GM12878 (cell line): ENCODE data around the gene FUNDC1. TPM values are rescaled to one million over a fixed set of nuclear protein-coding genes. Genes with fewer than 3 reads are reported as not detected.

ENCODE experiments used
- ATAC-seq: fragments of 200-7000 bp; cut with Tn5 transposase; 3 replicates; pipeline ENCODE4 v1.9.1; 2020; ENCODE audit warnings: mild to moderate bottlenecking, moderate library complexity
- BruUV-seq: library from RNA; stranded (reverse); fragments of 400-500 nt; replicated peaks from 2 replicates; lab custom pipeline; 2021; lab: Mats Ljungman, UMichigan
- CTCF ChIA-PET: fragments of 300-600 bp; sonication (Branson Sonifier 250); formaldehyde crosslinking; extraction: SDS; loops from one replicate; lab custom pipeline; 2021; ENCODE audit warnings: inconsistent platforms; lab: Yijun Ruan, JAX
- POLR2A ChIA-PET: fragments of 350-600 bp; formaldehyde crosslinking; extraction: SDS; loops from one replicate; lab custom pipeline; 2021; ENCODE audit warnings: inconsistent platforms; lab: Charles Lee
- RAD21 ChIA-PET: fragments of 300-600 bp; sonication (Branson Sonifier 250); formaldehyde crosslinking; loops from one replicate; lab custom pipeline; 2023; ENCODE audit warnings: antibody characterized with exemption; ENCODE audit not compliant: unreplicated experiment; lab: Charles Lee
- SMC1A ChIA-PET: fragments of 300-600 bp; sonication (Branson Sonifier 250); formaldehyde crosslinking; loops from one replicate; lab custom pipeline; 2023; ENCODE audit not compliant: unreplicated experiment, uncharacterized antibody; lab: Charles Lee
- DNase-seq: peaks from one replicate; pipeline ENCODE4 v3.0.0-alpha.2; 2011; ENCODE audit warnings: low read depth, low spot score
- FAIRE-seq: peaks from 3 replicates; lab custom pipeline; 2011; peaks lifted over from hg19 to GRCh38; lab: Jason Lieb, UNC
- H2AFZ ChIP-seq: 2 replicates; pipeline ENCODE4 v1.6.0; 2011; ENCODE audit warnings: low read depth, low read length, control low read depth; ENCODE audit not compliant: control insufficient read depth
- H3K27ac ChIP-seq: 2 replicates; pipeline ENCODE4 v1.5.1; 2011; ENCODE audit warnings: control low read depth; ENCODE audit not compliant: control insufficient read depth, insufficient read depth
- H3K27me3 ChIP-seq, 2 experiments: replicated peaks in 1 of 2; 2 replicates each; pipeline versions ENCODE4 v1.6.0 to v1.6.1; 2011; ENCODE audit warnings: low read length in 1 of 2; ENCODE audit not compliant: control insufficient read depth in 2 of 2, insufficient read depth in 2 of 2
- H3K36me3 ChIP-seq, 2 experiments: 2 replicates each; pipeline ENCODE4 v1.5.1; 2011; ENCODE audit warnings: low read length in 1 of 2; ENCODE audit not compliant: control insufficient read depth in 2 of 2, insufficient read depth in 2 of 2
- H3K4me1 ChIP-seq: 2 replicates; pipeline ENCODE4 v1.6.1; 2011; ENCODE audit warnings: mild to moderate bottlenecking, low read length, moderate library complexity, mixed read lengths; ENCODE audit not compliant: control insufficient read depth, insufficient read depth
- H3K4me2 ChIP-seq: 2 replicates; pipeline ENCODE4 v1.6.0; 2011; ENCODE audit warnings: control low read depth; ENCODE audit not compliant: control insufficient read depth, insufficient read depth
- H3K4me3 ChIP-seq: fragments of 200-600 bp; sonication (generic); 2 replicates; pipeline ENCODE4 v1.5.1; 2016
- H3K79me2 ChIP-seq: 2 replicates; pipeline ENCODE4 v1.6.0; 2011; ENCODE audit warnings: low read length; ENCODE audit not compliant: control insufficient read depth, insufficient read depth
- H3K9ac ChIP-seq: 2 replicates; pipeline ENCODE4 v1.8.0; 2011; ENCODE audit warnings: low read length, control low read depth, mixed read lengths; ENCODE audit not compliant: control insufficient read depth, insufficient read depth
- H3K9me3 ChIP-seq: replicated peaks from 3 replicates; pipeline ENCODE4 v1.5.1; 2011; ENCODE audit warnings: mild to moderate bottlenecking, low read length; ENCODE audit not compliant: control insufficient read depth, insufficient read depth
- H4K20me1 ChIP-seq: 2 replicates; pipeline ENCODE4 v1.6.0; 2011; ENCODE audit not compliant: control insufficient read depth, insufficient read depth
- CBX3 ChIP-seq: fragments of 200-600 bp; sonication (generic); IDR thresholded peaks from 2 replicates; pipeline ENCODE4 v1.6.1; 2016; ENCODE audit warnings: low read depth, borderline replicate concordance
- CREB1 ChIP-seq: IDR thresholded peaks from 2 replicates; pipeline ENCODE4 v1.6.1; 2012; ENCODE audit warnings: low read depth, mild to moderate bottlenecking, inconsistent platforms
- CREM ChIP-seq: IDR thresholded peaks from 2 replicates; pipeline ENCODE4 v1.6.1; 2014; ENCODE audit warnings: antibody characterized with exemption, low read depth
- CUX1 ChIP-seq: IDR thresholded peaks from 2 replicates; pipeline ENCODE4 v1.6.1; 2012; ENCODE audit warnings: improper control_type of control experiment, low read depth, low read length; ENCODE audit not compliant: insufficient replicate concordance
- NFXL1 ChIP-seq: fragments of 450-650 bp; IDR thresholded peaks from 2 replicates; pipeline ENCODE4 v1.6.1; 2017; ENCODE audit warnings: antibody characterized with exemption, mild to moderate bottlenecking, borderline replicate concordance
- PBX3 ChIP-seq: IDR thresholded peaks from 2 replicates; pipeline ENCODE4 v1.6.1; 2011; ENCODE audit warnings: mild to moderate bottlenecking, low read depth, low read length, moderate library complexity; ENCODE audit not compliant: insufficient replicate concordance
- SUZ12 ChIP-seq: fragments of 200-600 bp; sonication (generic); IDR thresholded peaks from one replicate; pipeline ENCODE4 v1.6.1; 2018; ENCODE audit warnings: antibody characterized with exemption, mild to moderate bottlenecking; ENCODE audit not compliant: unreplicated experiment
- TCF3 ChIP-seq: IDR thresholded peaks from 2 replicates; pipeline ENCODE4 v1.6.1; 2012; ENCODE audit warnings: low read depth, mild to moderate bottlenecking, low read length, borderline replicate concordance; ENCODE audit not compliant: insufficient read depth
- ZBTB11 ChIP-seq: fragments of 450-650 bp; formaldehyde crosslinking; IDR thresholded peaks from 2 replicates; pipeline ENCODE4 v1.5.0; 2022; ENCODE audit warnings: mild to moderate bottlenecking, missing genetic modification characterization
- WGBS: methylation state at CpG from one replicate; pipeline ENCODE4 v1.1.6; 2016; ENCODE audit warnings: low lambda C conversion rate; ENCODE audit not compliant: insufficient replicate concordance, insufficient coverage; ENCODE audit errors: missing lambda C conversion rate; 5-methylcytosine and 5-hydroxymethylcytosine counted together
- in situ Hi-C: fragments of 300-500 bp; cut with MboI; formaldehyde crosslinking; loops from 9 replicates; pipeline ENCODE4 v1.14.3; 2018; ENCODE audit warnings: mixed read lengths
- intact Hi-C: fragments of 100-400 bp; cut with micrococcal nuclease; formaldehyde crosslinking; loops from one replicate; pipeline ENCODE4 v1.14.2; 2022; ENCODE audit not compliant: unreplicated experiment
- polyA plus RNA-seq, 11 experiments: library from polyadenylated mRNA; depleted of rRNA in 4 of 11; unstranded in 6 of 11; stranded (reverse) in 5 of 11; fragments of >200 nt; fragmentation: Nextera tagmentation in 4 of 11; fragmentation: Illumina TruSeq in 1 of 11; extraction: Ambion mirVana in 4 of 11; extraction: Trizol in 1 of 11; gene quantifications; 1 replicate in 1 of 11; 2 replicates in 10 of 11; pipeline versions ENCODE4 v1.2.1 to v1.2.3, GENCODE V29; 2011 to 2016; ENCODE audit warnings: inconsistent platforms in 2 of 11, missing spikeins in 2 of 11, low read depth in 1 of 11
- total RNA-seq, 4 experiments: library from RNA; depleted of rRNA in 3 of 4; stranded (reverse); fragments of >200 nt in 3 of 4; fragmentation: Illumina TruSeq in 1 of 4; extraction: Trizol in 1 of 4; gene quantifications; 2 replicates each; pipeline versions ENCODE4 v1.2.1 to v1.2.3, GENCODE V29; 2013 to 2021

The FUNDC1 gene
- total and polyA plus RNA-seq, 10 of the 15 experiments (the other 5 are each of a cell fraction or from before 2014, with no cell fraction given) = 10.0 to 25.1 (median 16.8) TPM

- 84% methylated on average over 1 of the region's 1 CpG for WGBS
Measured at GRCh38 chrX:44495091-44495490, 47.6 kb downstream of the FUNDC1 start.

More at GRCh38 chrX:44495091-44495490, 47.6 kb downstream of the FUNDC1 start:
- SMC1A ChIA-PET = interaction anchor here (0.7 kb wide), 1 partner anchor 22 kb away, joined by 3 read pairs; no protein-coding TSS in a partner anchor
- H4K20me1 ChIP-seq = no peaks in the 10 kb centered on the region
- no peak overlapping the region for H2AFZ ChIP-seq
- H3K4me1 ChIP-seq = no peaks in the 10 kb centered on the region
- H3K9ac ChIP-seq = no peak overlapping the region
- no peak overlapping the region for H3K4me2 ChIP-seq
- CTCF ChIA-PET = no interaction called here
- TF ChIP-seq CREB1 (no peak), CUX1 (no peak), ZBTB11 (CRISPR knock-in tag) (no peak), TCF3 (no peak), NFXL1 (no peak), CREM (no peak), CBX3 (no peak), PBX3 (no peak), SUZ12 (no peak)
- POLR2A ChIA-PET = no interaction called here
- ATAC-seq (no peak), DNase-seq (no peak), FAIRE-seq (no peak)
- intact Hi-C loops = no loop called here
- no TSS peak for BruUV-seq
- H3K79me2 ChIP-seq = no peaks in the 10 kb centered on the region
- H3K36me3 ChIP-seq = no peaks in the 10 kb centered on the region
- RAD21 ChIA-PET = no interaction called here
- no peaks in the 10 kb centered on the region for H3K27me3 ChIP-seq
- no peak overlapping the region for H3K27ac ChIP-seq
- in situ Hi-C loops = no loop called here
- H3K9me3 ChIP-seq = no peaks in the 10 kb centered on the region
- H3K4me3 ChIP-seq = no peak overlapping the region
